Fibroblast of the aortic adventitia (primary cell): Measurements from ENCODE around the gene DUS1L. TPM values are rescaled to one million over a fixed set of nuclear protein-coding genes. Genes with fewer than 3 reads are reported as not detected.
A peak's percentile ranks its signal among the peaks of the same experiment; 100 is the strongest.

Experiments
- DNase-seq: peaks from one replicate; pipeline ENCODE4 v3.0.0-alpha.2; 2010; ENCODE audit warnings: low read depth
- H3K4me3 ChIP-seq: 2 replicates; pipeline ENCODE4 v1.5.1; 2011; ENCODE audit warnings: low read depth, mild to moderate bottlenecking, control low read depth, low read length, moderate library complexity
- CTCF ChIP-seq: IDR thresholded peaks from 2 replicates; pipeline ENCODE4 v1.5.1; 2011; ENCODE audit warnings: mild to moderate bottlenecking, low read length, control low read depth, inconsistent platforms; ENCODE audit not compliant: insufficient read depth
- total RNA-seq: library from RNA; depleted of rRNA; stranded (reverse); fragments of >200 nt; gene quantifications from 2 replicates; pipeline ENCODE4 v1.2.3, GENCODE V29; 2012; ENCODE audit warnings: low replicate concordance

The DUS1L gene
- total RNA-seq, 1 donor: 33.8 TPM

GRCh38 chr17:82033359-82034085, 32.1 kb downstream of the DUS1L start:
- DNase-seq: no peak
- H3K4me3 ChIP-seq: no peak overlapping the region
- TF ChIP-seq CTCF: no peak

- DNase-seq: no peak
- H3K4me3 ChIP-seq: peak overlapping the region; percentile 55
- TF ChIP-seq CTCF: no peak
Measured at GRCh38 chr17:82031885-82032627, 33.5 kb downstream of the DUS1L start.

GRCh38 chr17:82031303-82031884, 34.2 kb downstream of the DUS1L start, which contains the start of gene RAC3:
TSS of gene RAC3 (plus strand) at chr17:82031678. CDS start at chr17:82031762, 84 bp downstream.
- no peak for TF ChIP-seq CTCF
- no peak for DNase-seq
- peak within 1 kb of the TSS; percentile 55 for H3K4me3 ChIP-seq

GRCh38 chr17:82030470-82031302, 34.9 kb downstream of the DUS1L start:
- peak; percentile 81 for TF ChIP-seq CTCF

GRCh38 chr17:82029990-82030469, 35.6 kb downstream of the DUS1L start:
- no peak overlapping the region for H3K4me3 ChIP-seq
- TF ChIP-seq CTCF: no peak
- no peak for DNase-seq

More at GRCh38 chr17:82030470-82031302, 34.9 kb downstream of the DUS1L start:
- DNase-seq: peak; percentile 79
- H3K4me3 ChIP-seq: peak overlapping the region; percentile 53

GRCh38 chr17:82029391-82029790, 36.2 kb downstream of the DUS1L start:
- no peak overlapping the region for H3K4me3 ChIP-seq
- TF ChIP-seq CTCF: no peak
- no peak for DNase-seq
